GM21576 (cell line): ENCODE results near the gene OOSP4A.
"Not testable (repeated sequence)": the region's sequence is repeated elsewhere in the genome, so short reads cannot be mapped to it uniquely, and the experiment has no call there.

Experiments used
- ATAC-seq: cut with Tn5 transposase; IDR thresholded peaks from one replicate; pipeline ENCODE4 v1.9.1; 2021; ENCODE audit warnings: mild to moderate bottlenecking, moderate library complexity; ENCODE audit not compliant: unreplicated experiment

Gene OOSP4A

DNA sequence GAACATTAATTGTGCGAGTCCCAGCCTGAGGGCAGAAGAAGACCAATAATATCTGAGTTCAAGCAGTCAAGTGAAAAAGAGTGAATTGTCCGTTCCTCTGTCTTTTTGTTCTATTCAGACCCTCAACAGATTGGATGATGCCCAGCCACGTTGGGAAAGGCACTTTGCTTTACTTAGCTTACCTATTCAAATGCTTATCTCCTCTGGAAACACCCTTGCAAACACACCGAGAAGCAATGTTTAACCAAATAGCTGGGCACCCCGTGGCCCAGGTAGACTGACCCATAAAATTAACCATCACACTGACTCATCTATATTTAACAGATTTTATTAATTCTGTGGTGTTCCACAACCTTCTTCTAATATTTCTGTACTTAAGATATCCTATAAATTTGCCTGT, 9.3 kb downstream of the OOSP4A start:
- ATAC-seq: no peak

DNA sequence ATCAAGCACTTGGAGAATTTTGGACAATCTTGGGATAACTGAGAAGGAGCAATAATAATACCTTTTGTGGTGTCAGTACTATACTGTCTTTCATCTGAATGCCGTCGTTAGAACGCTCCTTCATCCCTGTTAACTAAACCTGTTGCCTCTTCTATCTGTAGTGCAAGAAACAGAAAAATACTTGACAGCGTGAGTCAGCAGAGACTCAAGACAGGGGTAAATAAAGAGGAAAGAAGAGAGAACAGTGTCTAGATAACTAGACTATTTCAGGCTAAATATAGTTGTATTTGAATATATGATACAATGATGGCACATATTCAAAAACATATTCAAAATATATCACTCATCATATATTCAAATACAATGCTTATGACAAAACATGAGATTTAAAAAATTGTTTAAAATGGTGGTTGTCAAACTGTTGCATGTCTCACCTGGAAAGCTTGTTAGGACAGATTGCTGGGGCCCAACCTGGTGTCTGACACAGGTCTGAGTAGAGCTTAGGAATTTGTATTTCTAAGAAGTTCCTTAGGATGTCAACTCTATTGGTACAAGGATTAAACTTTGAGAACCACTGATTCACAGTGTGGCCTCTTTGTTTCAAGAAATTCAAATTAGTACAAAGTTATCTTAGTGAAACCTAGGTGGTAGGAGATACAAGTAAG, 17.4 kb downstream of the OOSP4A start:
- ATAC-seq: no peak

DNA sequence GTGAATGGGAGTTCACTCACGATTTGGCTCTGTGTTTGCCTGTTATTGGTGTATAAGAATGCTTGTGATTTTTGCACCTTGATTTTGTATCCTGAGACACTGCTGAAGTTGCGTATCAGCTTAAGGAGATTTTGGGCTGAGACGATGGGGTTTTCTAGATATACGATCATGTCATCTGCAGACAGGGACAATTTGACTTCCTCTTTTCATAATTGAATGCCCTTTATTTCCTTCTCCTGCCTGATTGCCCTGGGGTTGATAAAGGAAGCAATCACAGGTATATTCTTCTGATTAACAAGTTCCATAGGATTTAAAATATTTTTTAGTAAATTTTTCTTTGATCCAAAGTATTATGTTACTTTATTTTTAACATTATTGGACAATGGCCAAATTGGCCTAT, 18.2 kb downstream of the OOSP4A start:
- ATAC-seq: not testable (repeated sequence)

DNA sequence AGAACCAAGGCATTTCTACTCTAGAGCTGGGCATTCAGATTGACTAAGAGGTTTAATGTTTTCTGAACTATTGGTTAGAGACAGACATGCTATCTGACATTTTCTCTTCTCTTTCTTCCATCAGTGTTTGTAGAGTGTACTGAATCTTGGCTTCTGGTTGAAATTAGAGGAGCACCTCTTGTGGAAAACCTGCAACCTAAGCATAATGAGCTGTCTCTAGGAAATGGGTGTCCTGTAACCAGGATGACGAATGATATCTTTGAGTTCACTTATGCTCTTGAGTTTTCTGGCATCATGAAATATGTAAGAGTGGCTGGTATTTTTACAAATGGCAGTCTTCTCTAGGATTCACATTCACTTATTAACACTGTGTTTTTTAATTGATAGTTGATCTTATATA, 19.4 kb downstream of the OOSP4A start:
- no peak for ATAC-seq

DNA sequence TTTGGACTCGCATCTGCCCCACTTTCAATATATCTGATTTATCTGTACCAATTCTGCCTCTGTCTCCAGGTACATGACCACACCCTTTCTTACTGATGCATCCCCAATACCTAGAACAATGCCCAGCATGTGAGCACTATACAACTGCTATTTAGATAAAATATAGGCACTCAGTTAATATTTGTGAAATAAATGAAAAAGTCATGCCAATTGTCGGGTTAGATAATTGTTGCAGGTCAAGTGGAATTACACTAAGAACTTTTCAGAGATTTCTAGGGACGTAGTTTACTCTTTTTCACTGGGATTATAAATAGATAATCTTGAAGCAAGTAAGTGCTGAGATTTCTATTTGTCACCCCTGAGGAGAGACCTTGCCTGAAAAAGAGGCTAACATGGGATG, 20.5 kb downstream of the OOSP4A start:
- ATAC-seq: no peak

DNA sequence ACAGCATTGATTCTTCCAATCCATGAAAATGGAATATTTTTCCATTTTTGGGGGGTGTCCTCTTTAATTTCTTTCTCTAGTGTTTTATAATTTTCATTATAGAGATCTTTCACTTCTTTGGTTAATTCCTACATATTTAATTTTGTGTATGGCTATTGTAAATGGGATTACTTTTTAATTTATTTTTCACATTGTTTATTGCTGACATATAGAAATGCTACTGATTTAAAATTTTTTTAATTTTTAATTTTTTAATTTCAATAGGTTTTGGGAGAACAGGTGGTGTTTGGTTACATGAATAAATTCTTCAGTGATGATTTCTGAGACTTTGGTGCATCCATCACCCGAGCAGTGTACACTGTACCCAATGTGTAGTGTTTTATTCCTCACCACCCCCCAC, 26.6 kb downstream of the OOSP4A start:
- no peak for ATAC-seq

DNA sequence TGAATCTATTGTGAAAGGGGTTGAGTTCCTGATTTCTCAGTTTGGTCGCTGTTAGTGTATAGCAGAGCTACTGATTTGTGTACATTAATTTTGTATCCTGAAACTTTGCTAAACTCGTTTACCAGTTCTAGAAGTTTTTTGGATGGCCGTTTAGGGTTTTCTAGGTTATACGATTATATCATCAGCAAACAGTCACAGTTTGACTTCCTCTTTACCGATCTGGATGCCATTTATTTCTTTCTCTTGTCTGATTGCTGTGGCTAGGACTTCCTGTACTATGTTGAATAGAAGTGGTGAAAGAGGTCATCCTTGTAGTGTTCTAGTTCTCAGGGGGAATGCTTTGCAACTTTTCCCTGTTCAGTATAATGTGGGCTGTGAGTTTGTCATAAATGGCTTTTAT, 28.6 kb downstream of the OOSP4A start:
- ATAC-seq: no peak

DNA sequence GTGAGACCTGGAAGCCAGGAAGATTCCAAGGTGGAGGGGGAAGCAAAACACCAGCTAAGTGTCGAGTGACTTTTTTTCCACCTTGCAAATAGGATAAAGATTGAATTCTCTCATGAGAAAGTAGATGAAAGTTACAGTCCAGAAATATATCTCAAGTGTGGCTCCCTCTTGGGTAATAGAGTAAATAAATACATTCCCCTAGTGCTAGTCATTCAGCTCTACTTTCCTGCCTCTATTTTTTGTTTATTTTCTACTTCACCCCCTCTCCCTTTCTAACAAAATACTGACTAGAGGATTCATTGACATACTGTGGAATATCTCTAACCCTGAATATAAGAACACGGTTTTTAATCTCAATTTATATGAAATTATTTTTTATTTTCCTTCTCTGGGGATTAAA, 34.0 kb downstream of the OOSP4A start:
- no peak for ATAC-seq

DNA sequence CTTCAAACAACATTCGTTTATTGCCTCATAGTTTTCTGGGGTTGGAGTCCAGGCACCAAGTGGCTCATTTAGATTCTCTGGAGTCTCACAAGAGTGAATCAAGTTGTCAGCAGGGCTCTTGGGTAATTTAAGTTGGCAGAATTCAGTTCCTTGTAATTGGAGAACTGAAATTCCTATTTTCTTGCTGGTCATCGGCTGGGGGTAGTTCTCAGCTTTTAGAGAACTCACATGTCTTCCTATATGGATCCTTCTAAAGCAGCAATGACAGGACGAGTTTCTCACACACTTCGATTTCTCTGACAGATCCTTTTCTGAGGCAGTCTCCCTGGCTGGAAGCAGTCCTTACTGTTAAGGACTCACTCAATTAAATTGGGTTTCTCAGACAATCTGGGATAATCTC, 35.9 kb downstream of the OOSP4A start:
- no peak for ATAC-seq

DNA sequence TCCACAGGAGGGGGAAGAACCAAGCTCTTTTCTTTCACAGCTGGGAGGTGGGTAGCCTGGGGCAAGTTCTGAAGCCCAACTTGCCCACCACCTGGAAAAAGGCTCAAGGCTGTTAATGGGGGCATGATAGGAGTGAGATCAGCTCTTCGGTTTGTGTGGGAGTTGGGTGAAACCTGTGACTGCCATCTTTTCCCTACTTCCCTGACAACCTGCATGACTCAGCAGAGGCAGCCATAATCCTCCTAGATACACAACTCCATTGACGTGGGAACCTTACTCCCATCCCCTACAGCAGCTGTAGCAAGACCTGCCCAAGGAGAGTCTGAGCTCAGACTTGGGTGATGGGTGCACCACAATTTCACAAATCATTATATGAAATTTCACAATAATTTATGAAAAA, 39.9 kb downstream of the OOSP4A start:
- ATAC-seq: no peak

DNA sequence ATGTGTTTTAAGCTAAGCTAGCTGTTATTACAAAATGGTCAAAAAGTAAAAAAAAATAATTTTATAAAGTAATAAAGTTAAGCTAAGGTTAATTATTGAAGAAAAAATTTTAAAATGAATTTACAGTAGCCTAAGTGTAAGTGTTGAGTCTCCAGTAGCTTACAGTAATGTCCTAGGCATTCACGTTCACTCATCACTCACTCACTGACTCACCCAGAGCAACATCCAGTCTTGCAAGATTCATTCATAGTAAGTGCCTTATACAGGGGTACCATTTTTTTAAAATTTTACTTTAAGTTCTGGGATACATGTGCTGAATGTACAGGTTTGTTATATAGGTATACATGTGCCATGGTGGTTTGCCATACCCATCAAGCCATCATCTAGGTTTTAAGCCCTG, 41.5 kb downstream of the OOSP4A start:
- no peak for ATAC-seq

DNA sequence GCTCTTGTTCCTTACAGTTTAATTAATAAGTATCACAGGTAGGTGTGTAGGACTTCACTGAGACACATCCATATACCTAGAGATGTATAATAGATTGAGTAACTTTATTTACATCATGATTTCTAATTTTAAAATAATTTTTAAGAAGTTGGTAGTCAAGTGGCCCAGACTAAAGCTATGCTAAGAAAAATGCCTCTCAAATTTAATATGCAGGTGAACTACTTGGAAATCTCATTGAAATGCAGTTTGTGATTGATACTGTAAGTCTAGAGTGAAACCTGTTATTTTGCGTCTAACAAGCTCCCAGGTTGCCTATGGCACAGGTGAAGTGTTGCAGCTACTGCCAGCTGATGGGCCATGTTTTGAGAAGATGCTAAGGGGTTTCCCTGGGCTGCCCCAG, 53.0 kb downstream of the OOSP4A start, which contains the start of gene OOSP4B:
Gene OOSP4B, plus strand, starts transcription at position 301 of the 400 bp plus-strand sequence.
- ATAC-seq: no peak

DNA sequence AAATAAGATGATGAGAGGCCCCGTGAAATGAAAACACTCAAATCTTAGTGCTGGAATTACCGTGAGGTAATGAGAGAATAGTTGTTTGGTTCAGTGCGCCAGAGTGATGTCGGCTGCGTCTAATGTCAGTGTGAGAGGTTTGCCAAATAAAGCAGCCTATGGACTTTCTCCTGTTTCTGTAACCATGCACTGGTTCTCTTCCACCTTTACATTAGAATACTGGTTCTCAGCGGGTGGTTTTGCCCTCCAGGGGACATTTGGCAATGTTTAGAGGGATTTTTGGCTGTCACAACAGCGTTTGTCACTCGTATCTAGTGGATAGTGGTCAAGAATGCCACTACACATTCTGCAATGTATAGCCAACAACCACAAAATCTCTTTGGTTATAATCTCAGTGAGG, 54.2 kb downstream of the OOSP4A start:
- ATAC-seq: no peak
